D721Med (cell line): Measurements from ENCODE around the gene PTPRQ.

Experiments
- DNase-seq: peaks from one replicate; pipeline ENCODE4 v3.0.0; 2011; ENCODE audit warnings: low spot score; ENCODE audit not compliant: insufficient read length
- FAIRE-seq: peaks from 2 replicates; lab custom pipeline; 2011; peaks lifted over from hg19 to GRCh38; lab: Jason Lieb, UNC
- CTCF ChIP-seq: IDR thresholded peaks from 2 replicates; pipeline ENCODE4 v1.5.1; 2012; ENCODE audit warnings: mild to moderate bottlenecking, control low read depth; ENCODE audit not compliant: insufficient read depth; ENCODE audit errors: missing control alignments

PTPRQ gene

DNA sequence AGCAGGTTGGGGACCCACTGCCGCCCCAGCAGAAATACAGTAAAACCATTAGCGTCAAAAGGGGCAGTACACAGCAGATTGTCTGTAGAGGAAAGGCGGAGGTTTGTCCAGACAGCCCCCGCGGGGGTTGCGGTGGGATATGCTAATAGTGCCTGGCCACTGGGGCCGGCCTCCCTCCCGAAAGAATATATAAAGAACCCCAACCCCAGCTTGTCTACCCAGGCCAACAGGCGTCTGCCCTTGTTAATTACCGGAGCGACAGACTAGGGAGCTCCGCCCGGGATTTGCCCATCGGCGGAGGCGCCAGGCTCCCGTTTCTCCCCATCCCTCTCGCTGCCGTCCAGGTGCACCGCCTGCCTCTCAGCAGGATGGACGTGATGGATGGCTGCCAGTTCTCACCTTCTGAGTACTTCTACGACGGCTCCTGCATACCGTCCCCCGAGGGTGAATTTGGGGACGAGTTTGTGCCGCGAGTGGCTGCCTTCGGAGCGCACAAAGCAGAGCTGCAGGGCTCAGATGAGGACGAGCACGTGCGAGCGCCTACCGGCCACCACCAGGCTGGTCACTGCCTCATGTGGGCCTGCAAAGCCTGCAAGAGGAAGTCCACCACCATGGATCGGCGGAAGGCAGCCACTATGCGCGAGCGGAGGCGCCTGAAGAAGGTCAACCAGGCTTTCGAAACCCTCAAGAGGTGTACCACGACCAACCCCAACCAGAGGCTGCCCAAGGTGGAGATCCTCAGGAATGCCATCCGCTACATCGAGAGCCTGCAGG lies 272.8 kb downstream of the PTPRQ start, which contains the start of gene MYF5:
Gene MYF5 (plus strand): TSS at position 217 of the 774 bp plus-strand sequence. CDS start 152 bp downstream, at position 369.
- DNase-seq (no peak), FAIRE-seq (no peak)
- no peak for TF ChIP-seq CTCF

DNA sequence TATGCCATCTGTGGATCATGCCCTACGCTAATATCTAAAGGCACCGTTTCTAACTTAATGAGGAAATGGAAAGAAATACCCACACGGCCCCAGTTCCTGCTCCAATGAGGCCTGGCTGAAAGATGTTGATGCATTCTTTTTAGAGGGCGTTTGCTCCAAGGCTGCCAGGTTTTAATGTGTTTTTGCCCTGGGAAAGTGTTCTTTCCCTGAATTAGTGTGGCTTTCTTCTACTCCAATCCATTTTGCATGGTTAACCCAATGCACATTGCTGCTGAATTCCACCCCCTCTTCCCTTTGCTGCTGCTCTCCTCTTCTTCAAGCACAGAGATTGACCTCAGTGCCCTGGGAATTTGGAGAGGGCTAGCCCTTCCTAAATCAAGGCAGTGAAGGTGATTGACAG lies 273.8 kb downstream of the PTPRQ start:
- TF ChIP-seq CTCF: no peak
- FAIRE-seq: no peak
- no peak for DNase-seq

GRCh38 chr12:80720516-80720915 lies 276.5 kb downstream of the PTPRQ start:
- TF ChIP-seq CTCF: no peak
- FAIRE-seq (no peak), DNase-seq (no peak)

- FAIRE-seq (no peak), DNase-seq (no peak)
- TF ChIP-seq CTCF: no peak
These were observed 277.3 kb downstream of the PTPRQ start for GRCh38 chr12:80721326-80721725.
